Superior temporal gyrus (tissue), 1 donor: ENCODE measurements around the gene CC2D2B.

Experiments used
- DNase-seq: peaks from one replicate; pipeline ENCODE4 v3.0.0-alpha.2; 2016; ENCODE audit errors: extremely low spot score

CC2D2B gene

DNA sequence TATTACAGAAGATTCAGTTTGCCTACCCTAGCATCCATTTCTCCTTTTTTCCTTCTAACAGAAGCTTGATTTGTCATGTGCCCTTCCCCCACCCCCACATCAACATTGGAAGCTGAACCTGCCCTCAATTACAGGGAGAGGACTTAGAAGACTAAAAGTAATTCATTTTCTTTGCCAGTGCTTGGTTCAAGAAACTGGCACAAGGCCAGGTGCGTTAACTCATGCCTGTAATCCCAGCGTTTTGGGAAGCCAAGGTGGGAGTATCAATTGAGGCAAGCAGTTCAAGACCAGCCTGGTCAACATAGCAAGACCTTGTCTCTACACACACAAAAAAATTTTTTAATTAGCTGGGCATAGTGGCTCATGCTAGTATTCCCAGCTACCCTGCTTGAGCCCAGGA, 168.2 kb downstream of the CC2D2B start:
- DNase-seq, result no peak

DNA sequence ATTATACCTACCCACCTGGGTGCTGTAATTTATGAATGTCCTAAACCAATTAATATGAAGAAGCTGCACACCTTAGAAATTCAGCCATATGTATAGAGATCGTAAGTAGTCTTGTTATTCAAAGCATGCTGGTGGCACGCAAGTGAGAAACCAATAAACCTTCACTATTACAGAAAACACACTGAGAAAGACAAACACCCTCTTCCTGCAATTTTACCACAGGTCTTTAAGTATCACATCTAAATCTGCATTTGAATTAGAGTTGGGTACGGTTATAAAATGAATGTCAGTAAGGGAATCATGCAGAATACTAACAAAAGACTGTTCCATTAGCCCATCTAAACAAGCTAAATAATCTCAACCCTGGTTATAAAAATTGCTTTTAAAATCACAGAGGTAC, 169.4 kb downstream of the CC2D2B start:
- no peak for DNase-seq

DNA sequence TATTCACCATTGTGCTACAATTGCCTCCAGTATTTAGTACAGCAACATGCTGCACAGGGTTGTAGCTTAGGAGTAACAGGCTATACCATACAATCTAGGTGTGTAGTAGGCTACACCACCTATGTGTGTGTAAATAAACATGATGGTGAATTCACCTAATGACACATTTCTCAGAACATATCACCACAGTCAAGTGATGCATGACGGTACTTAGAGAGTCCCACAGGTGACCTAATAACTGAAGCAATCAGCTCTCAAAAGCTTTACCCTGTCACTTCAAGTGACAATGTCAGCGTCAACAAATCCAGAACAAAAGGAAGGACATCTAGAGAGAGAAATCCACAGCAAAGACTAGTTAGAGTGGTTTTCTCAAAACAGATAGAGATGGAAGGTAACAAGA, 174.4 kb downstream of the CC2D2B start:
- no peak for DNase-seq
